Spleen (tissue), 7 donors: ENCODE results near the gene SMOC2.

Source experiments
- CTCF ChIP-seq, 11 experiments: fragments of 200-600 bp in 7 of 11; fragments of 450-650 bp in 4 of 11; sonication (generic) in 4 of 11; IDR thresholded peaks in 8 of 11; conservative IDR thresholded peaks in 3 of 11; 1 replicate in 7 of 11; 2 replicates in 4 of 11; pipeline versions ENCODE4 v1.4.0 to v1.8.0; 2016 to 2021; ENCODE audit warnings: antibody characterized with exemption in 11 of 11, inconsistent platforms in 4 of 11, mild to moderate bottlenecking in 1 of 11
- POLR2AphosphoS5 ChIP-seq, 3 donors: sonication (generic); formaldehyde crosslinking; IDR thresholded peaks; one replicate each; pipeline ENCODE4 v1.5.1; 2017; ENCODE audit warnings: antibody characterized with exemption in 3 of 3
- donor health status: DM: no; HTN: no; CAD: no; lungs with moderate emphysema.
- donor health status: DM: no; HTN: no; CAD: no.
- donor health status: DM: no; HTN: no; CAD: no.

GRCh38 chr6:168602576-168602975 lies 161.6 kb downstream of the SMOC2 start:
- TF ChIP-seq POLR2AphosphoS5 (IDR thresholded peaks at IDR 0.05) (no peak), CTCF (IDR thresholded peaks at IDR 0.05 in 8 of 11, conservative IDR thresholded peaks at IDR 0.05 in 3 of 11) (no peak)
